Measurements from ENCODE around the gene TLDC2.

Gene TLDC2

GRCh38 chr20:36920334-36920730 is 44.4 kb downstream of the TLDC2 start:
- no peak for TF ChIP-seq CTCF (IDR thresholded peaks at IDR 0.05; ENCODE audit: extremely low read depth, missing control alignments)
- no peak for DNase-seq (ENCODE audit: low spot score)

GRCh38 chr20:36924167-36925045 is 48.5 kb downstream of the TLDC2 start:
- TF ChIP-seq CTCF (IDR thresholded peaks at IDR 0.05; ENCODE audit: extremely low read depth, missing control alignments): no peak
- DNase-seq (ENCODE audit: low spot score): no peak

GRCh38 chr20:36925234-36925633 is 49.3 kb downstream of the TLDC2 start:
- DNase-seq (ENCODE audit: low spot score): no peak
- TF ChIP-seq CTCF (IDR thresholded peaks at IDR 0.05; ENCODE audit: extremely low read depth, missing control alignments): no peak

GRCh38 chr20:36926653-36927200 is 50.8 kb downstream of the TLDC2 start:
- TF ChIP-seq CTCF (IDR thresholded peaks at IDR 0.05; ENCODE audit: extremely low read depth, missing control alignments): no peak
- DNase-seq (ENCODE audit: low spot score): no peak

- DNase-seq (ENCODE audit: low spot score): no peak
- TF ChIP-seq CTCF (IDR thresholded peaks at IDR 0.05; ENCODE audit: extremely low read depth, missing control alignments): no peak
Observed at GRCh38 chr20:36927704-36928103, 51.8 kb downstream of the TLDC2 start.

- no peak for DNase-seq (ENCODE audit: low spot score)
Observed at GRCh38 chr20:36929290-36929689, 53.4 kb downstream of the TLDC2 start.

More at GRCh38 chr20:36929290-36929689, 53.4 kb downstream of the TLDC2 start:
- no peak for TF ChIP-seq CTCF (IDR thresholded peaks at IDR 0.05; ENCODE audit: extremely low read depth, missing control alignments)
